SK-N-SH treated with all-trans-retinoic acid at 6 μM for 48 hours (cell line): ENCODE results near the gene COPG2.

Experiments
- ATAC-seq: fragments of 200-7000 bp; cut with Tn5 transposase; 3 replicates; pipeline ENCODE4 v1.9.1; 2020; ENCODE audit warnings: mild to moderate bottlenecking, moderate library complexity
- BACH2 ChIP-seq: fragments of 250-450 bp; sonication (Bioruptor Pico); IDR thresholded peaks from 2 replicates; pipeline ENCODE4 v1.9.0; 2021; ENCODE audit warnings: mild to moderate bottlenecking, borderline replicate concordance
- CREB5 ChIP-seq: fragments of 250-450 bp; sonication (Bioruptor Pico); IDR thresholded peaks from 2 replicates; pipeline ENCODE4 v1.5.1; 2020; ENCODE audit warnings: low read depth, mild to moderate bottlenecking, moderate library complexity
- CSDC2 ChIP-seq: fragments of 250-450 bp; sonication (Bioruptor Pico); IDR thresholded peaks from 2 replicates; pipeline ENCODE4 v1.5.0; 2020; ENCODE audit warnings: mild to moderate bottlenecking, moderate library complexity
- CSRNP3 ChIP-seq: fragments of 250-450 bp; sonication (Bioruptor Pico); IDR thresholded peaks from 2 replicates; pipeline ENCODE4 v1.5.1; 2021; ENCODE audit warnings: mild to moderate bottlenecking, moderate library complexity
- ESRRG ChIP-seq: fragments of 250-450 bp; sonication (Bioruptor Pico); IDR thresholded peaks from 2 replicates; pipeline ENCODE4 v1.6.1; 2021; ENCODE audit warnings: mild to moderate bottlenecking
- GLIS3 ChIP-seq: fragments of 250-450 bp; sonication (Bioruptor Pico); IDR thresholded peaks from 2 replicates; pipeline ENCODE4 v1.5.0; 2020; ENCODE audit warnings: mild to moderate bottlenecking, moderate library complexity
- ISL1 ChIP-seq: fragments of 250-450 bp; sonication (Bioruptor Pico); IDR thresholded peaks from 2 replicates; pipeline ENCODE4 v2.1.2; 2022; ENCODE audit warnings: mild to moderate bottlenecking, moderate library complexity
- OSR1 ChIP-seq: fragments of 250-450 bp; sonication (Bioruptor Pico); IDR thresholded peaks from 2 replicates; pipeline ENCODE4 v1.8.0; 2022; ENCODE audit warnings: moderate library complexity, mild to moderate bottlenecking, inconsistent platforms
- PPARA ChIP-seq: fragments of 250-450 bp; sonication (Bioruptor Pico); IDR thresholded peaks from 2 replicates; pipeline ENCODE4 v1.5.0; 2020; ENCODE audit warnings: mild to moderate bottlenecking, borderline replicate concordance
- RARB ChIP-seq: fragments of 250-450 bp; sonication (Bioruptor Pico); IDR thresholded peaks from 2 replicates; pipeline ENCODE4 v1.8.0; 2021; ENCODE audit warnings: mild to moderate bottlenecking, moderate library complexity
- SNAI2 ChIP-seq: fragments of 250-450 bp; sonication (Bioruptor Pico); IDR thresholded peaks from 2 replicates; pipeline ENCODE4 v1.5.0; 2020; ENCODE audit warnings: mild to moderate bottlenecking, moderate library complexity
- TCF4 ChIP-seq: fragments of 250-450 bp; sonication (Bioruptor Pico); IDR thresholded peaks from 2 replicates; pipeline ENCODE4 v1.8.0; 2021; ENCODE audit warnings: mild to moderate bottlenecking, moderate library complexity, borderline replicate concordance
- TOX ChIP-seq: fragments of 250-450 bp; sonication (Bioruptor Pico); IDR thresholded peaks from 2 replicates; pipeline ENCODE4 v1.8.0; 2021; ENCODE audit warnings: mild to moderate bottlenecking, moderate library complexity, borderline replicate concordance
- ZC3H10 ChIP-seq: fragments of 250-450 bp; sonication (Bioruptor Pico); IDR thresholded peaks from 2 replicates; pipeline ENCODE4 v1.5.1; 2021; ENCODE audit warnings: mild to moderate bottlenecking, moderate library complexity
- ZFP3 ChIP-seq: fragments of 250-450 bp; sonication (Bioruptor Pico); IDR thresholded peaks from 2 replicates; pipeline ENCODE4 v1.5.0; 2020; ENCODE audit warnings: mild to moderate bottlenecking, moderate library complexity
- ZFP30 ChIP-seq: fragments of 450-650 bp; formaldehyde crosslinking; IDR thresholded peaks from 2 replicates; pipeline ENCODE4 v1.5.0; 2022; ENCODE audit warnings: mild to moderate bottlenecking, moderate library complexity
- ZNF565 ChIP-seq: fragments of 450-650 bp; formaldehyde crosslinking; conservative IDR thresholded peaks from 2 replicates; pipeline ENCODE4 v1.5.0; 2020; ENCODE audit warnings: low read depth, mild to moderate bottlenecking, moderate library complexity
- ZNF70 ChIP-seq: fragments of 450-650 bp; formaldehyde crosslinking; IDR thresholded peaks from 2 replicates; pipeline ENCODE4 v1.5.0; 2020; ENCODE audit warnings: mild to moderate bottlenecking, moderate library complexity
- ZNF8 ChIP-seq: fragments of 450-650 bp; formaldehyde crosslinking; IDR thresholded peaks from 2 replicates; pipeline ENCODE4 v1.5.0; 2020; ENCODE audit warnings: mild to moderate bottlenecking, moderate library complexity
- TF ChIP-seq, protein P1 (sequence below): fragments of 250-450 bp; sonication (Bioruptor Pico); IDR thresholded peaks from 2 replicates; pipeline ENCODE4 v1.8.0; 2020; ENCODE audit warnings: mild to moderate bottlenecking, moderate library complexity, borderline replicate concordance
- TF ChIP-seq, protein P2 (sequence below): fragments of 250-450 bp; sonication (Bioruptor Pico); IDR thresholded peaks from 2 replicates; pipeline ENCODE4 v1.8.0; 2021; ENCODE audit warnings: low read depth, mild to moderate bottlenecking, moderate library complexity, borderline replicate concordance
- TF ChIP-seq, protein P3 (sequence below): fragments of 250-450 bp; sonication (Bioruptor Pico); IDR thresholded peaks from 2 replicates; pipeline ENCODE4 v1.5.0; 2020; ENCODE audit warnings: mild to moderate bottlenecking, moderate library complexity

COPG2 gene

DNA sequence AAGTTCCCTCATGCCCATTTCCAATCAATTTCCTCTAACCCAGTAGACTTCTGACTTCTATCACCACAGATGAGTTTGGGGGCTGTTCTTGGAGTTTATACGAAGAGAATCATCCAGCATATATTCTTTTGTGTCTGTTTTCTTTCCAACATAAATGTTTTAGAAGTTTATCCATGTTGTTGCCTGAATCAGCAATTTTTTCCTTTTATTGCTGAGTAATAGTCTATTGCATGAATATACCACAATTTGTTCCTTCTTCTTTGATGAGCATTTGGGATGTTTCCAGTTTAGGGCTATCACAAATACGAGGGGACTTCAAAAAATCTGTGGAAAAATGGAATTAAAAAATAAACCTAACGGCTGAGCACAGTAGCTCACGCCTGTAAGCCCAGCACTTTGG lies 26.2 kb downstream of the COPG2 start:
- ATAC-seq = no peak
- no peak for TF ChIP-seq PPARA (CRISPR knock-in tag)
- TF ChIP-seq SNAI2 (CRISPR knock-in tag) = no peak
- no peak for TF ChIP-seq ESRRG (CRISPR knock-in tag)
- TF ChIP-seq, protein P1, sequence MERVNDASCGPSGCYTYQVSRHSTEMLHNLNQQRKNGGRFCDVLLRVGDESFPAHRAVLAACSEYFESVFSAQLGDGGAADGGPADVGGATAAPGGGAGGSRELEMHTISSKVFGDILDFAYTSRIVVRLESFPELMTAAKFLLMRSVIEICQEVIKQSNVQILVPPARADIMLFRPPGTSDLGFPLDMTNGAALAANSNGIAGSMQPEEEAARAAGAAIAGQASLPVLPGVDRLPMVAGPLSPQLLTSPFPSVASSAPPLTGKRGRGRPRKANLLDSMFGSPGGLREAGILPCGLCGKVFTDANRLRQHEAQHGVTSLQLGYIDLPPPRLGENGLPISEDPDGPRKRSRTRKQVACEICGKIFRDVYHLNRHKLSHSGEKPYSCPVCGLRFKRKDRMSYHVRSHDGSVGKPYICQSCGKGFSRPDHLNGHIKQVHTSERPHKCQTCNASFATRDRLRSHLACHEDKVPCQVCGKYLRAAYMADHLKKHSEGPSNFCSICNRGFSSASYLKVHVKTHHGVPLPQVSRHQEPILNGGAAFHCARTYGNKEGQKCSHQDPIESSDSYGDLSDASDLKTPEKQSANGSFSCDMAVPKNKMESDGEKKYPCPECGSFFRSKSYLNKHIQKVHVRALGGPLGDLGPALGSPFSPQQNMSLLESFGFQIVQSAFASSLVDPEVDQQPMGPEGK (CRISPR knock-in tag) = no peak
- TF ChIP-seq CSRNP3 (CRISPR knock-in tag) = no peak
- no peak for TF ChIP-seq ISL1
- TF ChIP-seq ZNF565 (CRISPR knock-in tag) = no peak
- TF ChIP-seq, protein P2, sequence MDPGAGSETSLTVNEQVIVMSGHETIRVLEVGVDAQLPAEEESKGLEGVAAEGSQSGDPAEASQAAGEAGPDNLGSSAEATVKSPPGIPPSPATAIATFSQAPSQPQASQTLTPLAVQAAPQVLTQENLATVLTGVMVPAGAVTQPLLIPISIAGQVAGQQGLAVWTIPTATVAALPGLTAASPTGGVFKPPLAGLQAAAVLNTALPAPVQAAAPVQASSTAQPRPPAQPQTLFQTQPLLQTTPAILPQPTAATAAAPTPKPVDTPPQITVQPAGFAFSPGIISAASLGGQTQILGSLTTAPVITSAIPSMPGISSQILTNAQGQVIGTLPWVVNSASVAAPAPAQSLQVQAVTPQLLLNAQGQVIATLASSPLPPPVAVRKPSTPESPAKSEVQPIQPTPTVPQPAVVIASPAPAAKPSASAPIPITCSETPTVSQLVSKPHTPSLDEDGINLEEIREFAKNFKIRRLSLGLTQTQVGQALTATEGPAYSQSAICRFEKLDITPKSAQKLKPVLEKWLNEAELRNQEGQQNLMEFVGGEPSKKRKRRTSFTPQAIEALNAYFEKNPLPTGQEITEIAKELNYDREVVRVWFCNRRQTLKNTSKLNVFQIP (CRISPR knock-in tag) = no peak

DNA sequence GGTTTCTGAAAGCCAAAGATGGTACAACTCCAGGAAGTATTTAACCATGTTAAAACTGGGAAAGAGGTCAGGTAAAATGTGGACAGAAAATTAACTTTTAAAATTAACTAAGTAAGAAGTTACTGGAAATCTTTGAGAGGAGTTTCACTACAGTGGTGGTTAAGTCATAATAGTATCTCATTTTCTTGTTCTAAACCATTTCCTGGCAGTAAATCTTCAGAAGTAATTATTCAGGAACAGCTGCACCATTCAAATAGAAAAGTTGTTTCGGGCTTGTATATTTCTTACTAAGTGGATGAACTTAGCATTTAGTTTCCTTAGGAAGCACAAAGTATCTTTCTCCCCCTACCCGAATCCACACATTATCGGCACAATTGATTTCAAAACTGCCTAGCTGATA lies 27.1 kb downstream of the COPG2 start:
- no peak for TF ChIP-seq BACH2 (CRISPR knock-in tag)
- TF ChIP-seq PPARA (CRISPR knock-in tag) = no peak
- TF ChIP-seq GLIS3 = no peak
- no peak for TF ChIP-seq ZNF565 (CRISPR knock-in tag)
- no peak for TF ChIP-seq ISL1
- no peak for TF ChIP-seq TOX (CRISPR knock-in tag)
- TF ChIP-seq CSDC2 (CRISPR knock-in tag) = no peak
- TF ChIP-seq ZNF70 = no peak
- no peak for TF ChIP-seq ZC3H10 (CRISPR knock-in tag)
- no peak for TF ChIP-seq ZFP3
- TF ChIP-seq RARB (CRISPR knock-in tag) = no peak
- TF ChIP-seq SNAI2 (CRISPR knock-in tag) = no peak
- TF ChIP-seq, protein P2 (CRISPR knock-in tag) = no peak
- TF ChIP-seq OSR1 (CRISPR knock-in tag) = no peak
- no peak for TF ChIP-seq ZNF8 (CRISPR knock-in tag)
- no peak for ATAC-seq

- ATAC-seq = no peak
- TF ChIP-seq OSR1 (CRISPR knock-in tag) (no peak), ZFP30 (CRISPR knock-in tag) (no peak), CREB5 (CRISPR knock-in tag) (no peak), CSDC2 (CRISPR knock-in tag) (no peak), PPARA (CRISPR knock-in tag) (no peak), BACH2 (CRISPR knock-in tag) (no peak), ISL1 (no peak), ZC3H10 (CRISPR knock-in tag) (no peak), TCF4 (CRISPR knock-in tag) (no peak), RARB (CRISPR knock-in tag) (no peak), SNAI2 (CRISPR knock-in tag) (no peak)
- TF ChIP-seq, protein P1 (CRISPR knock-in tag) = no peak
- TF ChIP-seq, protein P3, sequence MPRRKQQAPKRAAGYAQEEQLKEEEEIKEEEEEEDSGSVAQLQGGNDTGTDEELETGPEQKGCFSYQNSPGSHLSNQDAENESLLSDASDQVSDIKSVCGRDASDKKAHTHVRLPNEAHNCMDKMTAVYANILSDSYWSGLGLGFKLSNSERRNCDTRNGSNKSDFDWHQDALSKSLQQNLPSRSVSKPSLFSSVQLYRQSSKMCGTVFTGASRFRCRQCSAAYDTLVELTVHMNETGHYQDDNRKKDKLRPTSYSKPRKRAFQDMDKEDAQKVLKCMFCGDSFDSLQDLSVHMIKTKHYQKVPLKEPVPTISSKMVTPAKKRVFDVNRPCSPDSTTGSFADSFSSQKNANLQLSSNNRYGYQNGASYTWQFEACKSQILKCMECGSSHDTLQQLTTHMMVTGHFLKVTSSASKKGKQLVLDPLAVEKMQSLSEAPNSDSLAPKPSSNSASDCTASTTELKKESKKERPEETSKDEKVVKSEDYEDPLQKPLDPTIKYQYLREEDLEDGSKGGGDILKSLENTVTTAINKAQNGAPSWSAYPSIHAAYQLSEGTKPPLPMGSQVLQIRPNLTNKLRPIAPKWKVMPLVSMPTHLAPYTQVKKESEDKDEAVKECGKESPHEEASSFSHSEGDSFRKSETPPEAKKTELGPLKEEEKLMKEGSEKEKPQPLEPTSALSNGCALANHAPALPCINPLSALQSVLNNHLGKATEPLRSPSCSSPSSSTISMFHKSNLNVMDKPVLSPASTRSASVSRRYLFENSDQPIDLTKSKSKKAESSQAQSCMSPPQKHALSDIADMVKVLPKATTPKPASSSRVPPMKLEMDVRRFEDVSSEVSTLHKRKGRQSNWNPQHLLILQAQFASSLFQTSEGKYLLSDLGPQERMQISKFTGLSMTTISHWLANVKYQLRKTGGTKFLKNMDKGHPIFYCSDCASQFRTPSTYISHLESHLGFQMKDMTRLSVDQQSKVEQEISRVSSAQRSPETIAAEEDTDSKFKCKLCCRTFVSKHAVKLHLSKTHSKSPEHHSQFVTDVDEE (CRISPR knock-in tag) = no peak
Observed at GRCh38 chr7:130641040-130641439, 27.5 kb downstream of the COPG2 start.
